ENCODE data around the gene ZER1. TPM values are rescaled to one million over a fixed set of nuclear protein-coding genes. Genes with fewer than 3 reads are reported as not detected.
A peak's percentile ranks its signal among the peaks of the same experiment; 100 is the strongest.

The ZER1 gene
- polyA plus RNA-seq, 3 donors, result 16.1 to 25.6 (median 18.0) TPM

- intact Hi-C loops (cut with micrococcal nuclease), result loop anchor here in 1 of 2 donors (10.0 kb wide), 1 partner anchor 224 kb away; the partner anchor contains the start of genes DOLK and NUP188
- H3K4me1 Mint-ChIP-seq, result peaks cover 27% of the 10 kb centered on the region
- H3K36me3 Mint-ChIP-seq, result peaks cover 11 to 27% of the 10 kb centered on the region in 2 donors
- no peak overlapping the region for H3K9ac ChIP-seq (ENCODE audit: insufficient read depth, low read length, poor library complexity, severe bottlenecking)
- 95% methylated on average over 15 of the region's 22 CpGs for WGBS (ENCODE audit: insufficient coverage)
- peaks cover 12% of the 10 kb centered on the region for H3K79me2 ChIP-seq (ENCODE audit: insufficient read depth, low read length)
- no peaks in the 10 kb centered on the region for H3K9me3 ChIP-seq (replicated peaks in 1 of 2; ENCODE audit: control insufficient read depth in 1 of 2, insufficient read depth in 1 of 2, low read length in 2 of 2)
- H3K4me2 ChIP-seq (replicated peaks; ENCODE audit: extremely low read depth, low read length, poor library complexity, severe bottlenecking), result no peak overlapping the region
- no peak for TF ChIP-seq CTCF (IDR thresholded peaks at IDR 0.05)
- peaks cover 17 to 27% of the 10 kb centered on the region in 2 donors for H3K36me3 ChIP-seq (replicated peaks in 1 of 2; ENCODE audit: control insufficient read depth in 1 of 2, insufficient read depth in 2 of 2, low read length in 2 of 2)
- peaks cover 0 to 3% (median 0%) of the 10 kb centered on the region in 7 donors for H3K9me3 Mint-ChIP-seq
- peak overlapping the region in 3 of 7 donors; percentile 12 to 19 (median 13) for H3K27ac Mint-ChIP-seq
- H3K27me3 ChIP-seq (ENCODE audit: control insufficient read depth in 2 of 2, insufficient read depth in 2 of 2, low read length in 2 of 2), result no peaks in the 10 kb centered on the region
- no peak overlapping the region for H3K27ac ChIP-seq (ENCODE audit: low read depth in 1 of 2, low read length in 2 of 2)
- no peak for DNase-seq
- H4K20me1 ChIP-seq (ENCODE audit: insufficient read depth, low read length), result no peaks in the 10 kb centered on the region
- H2AFZ ChIP-seq (ENCODE audit: insufficient read depth, low read depth, low read length, poor library complexity, severe bottlenecking), result no peak overlapping the region
- H3K4me1 ChIP-seq (ENCODE audit: control insufficient read depth in 1 of 2, insufficient read depth in 2 of 2, low read length in 2 of 2), result peaks cover 15 to 23% of the 10 kb centered on the region in 2 donors
- H3K27me3 Mint-ChIP-seq (ENCODE audit: low read depth in 3 of 3), result peaks cover 0 to 4% (median 2%) of the 10 kb centered on the region in 3 donors
- H3K4me3 ChIP-seq (replicated peaks in 1 of 3; ENCODE audit: low read depth in 2 of 3, low read length in 3 of 3), result no peak overlapping the region
- no peak overlapping the region for H3K4me3 Mint-ChIP-seq
Measured at GRCh38 chr9:128720841-128721486, 50.8 kb downstream of the ZER1 start.

- Mint-ChIP-seq H3K9me3 (peaks cover 0 to 3% (median 0%) of the 10 kb centered on the region in 7 donors), H3K36me3 (peaks cover 11 to 27% of the 10 kb centered on the region in 2 donors), H3K4me3 (no peak overlapping the region), H3K27ac (peak overlapping the region in 1 of 7 donors; percentile 75), H3K27me3 (ENCODE audit: low read depth in 3 of 3) (peaks cover 0 to 4% (median 2%) of the 10 kb centered on the region in 3 donors), H3K4me1 (peaks cover 26% of the 10 kb centered on the region)
- H3K36me3 ChIP-seq (replicated peaks in 1 of 2; ENCODE audit: control insufficient read depth in 1 of 2, insufficient read depth in 2 of 2, low read length in 2 of 2), result peaks cover 17 to 27% of the 10 kb centered on the region in 2 donors
- no peak for TF ChIP-seq CTCF (IDR thresholded peaks at IDR 0.05)
- no peak overlapping the region for H2AFZ ChIP-seq (ENCODE audit: insufficient read depth, low read depth, low read length, poor library complexity, severe bottlenecking)
- H3K4me3 ChIP-seq (replicated peaks in 1 of 3; ENCODE audit: low read depth in 2 of 3, low read length in 3 of 3), result no peak overlapping the region
- WGBS (ENCODE audit: insufficient coverage), result 98% methylated on average over 22 of the region's 30 CpGs
- intact Hi-C loops (cut with micrococcal nuclease), result loop anchor here in 1 of 2 donors (10.0 kb wide), 1 partner anchor 225 kb away; the partner anchor contains the start of genes DOLK and NUP188
- peaks cover 12% of the 10 kb centered on the region for H3K79me2 ChIP-seq (ENCODE audit: insufficient read depth, low read length)
- peaks cover 15 to 23% of the 10 kb centered on the region in 2 donors for H3K4me1 ChIP-seq (ENCODE audit: control insufficient read depth in 1 of 2, insufficient read depth in 2 of 2, low read length in 2 of 2)
- no peaks in the 10 kb centered on the region for H3K9me3 ChIP-seq (replicated peaks in 1 of 2; ENCODE audit: control insufficient read depth in 1 of 2, insufficient read depth in 1 of 2, low read length in 2 of 2)
- H4K20me1 ChIP-seq (ENCODE audit: insufficient read depth, low read length), result no peaks in the 10 kb centered on the region
- no peak for DNase-seq
- H3K27me3 ChIP-seq (ENCODE audit: control insufficient read depth in 2 of 2, insufficient read depth in 2 of 2, low read length in 2 of 2), result no peaks in the 10 kb centered on the region
- H3K9ac ChIP-seq (ENCODE audit: insufficient read depth, low read length, poor library complexity, severe bottlenecking), result no peak overlapping the region
- no peak overlapping the region for H3K4me2 ChIP-seq (replicated peaks; ENCODE audit: extremely low read depth, low read length, poor library complexity, severe bottlenecking)
- no peak overlapping the region for H3K27ac ChIP-seq (ENCODE audit: low read depth in 1 of 2, low read length in 2 of 2)
Measured at GRCh38 chr9:128719919-128720605, 51.7 kb downstream of the ZER1 start.

Data from CD14-positive monocyte (primary cell).